ENCODE measurements around the gene ANKS1A.

DNA sequence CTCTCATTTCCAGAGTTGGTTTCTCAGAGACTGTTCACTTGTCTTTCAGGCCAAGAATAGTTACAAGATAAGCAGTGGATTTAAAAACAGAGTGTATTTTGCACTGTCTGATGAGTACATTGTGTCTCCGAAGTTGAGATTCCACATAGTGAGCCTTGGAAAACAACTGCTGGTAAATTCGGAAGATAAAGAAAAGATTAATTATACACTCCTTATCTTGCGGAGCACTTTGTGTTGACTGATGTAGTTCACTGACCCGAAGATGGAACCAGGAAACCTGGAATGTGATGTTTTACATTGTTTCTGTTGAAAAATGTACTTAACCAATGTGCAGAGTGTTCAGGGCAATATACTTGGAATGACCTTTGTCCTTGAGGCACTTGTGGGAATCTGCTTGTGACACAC is 51.0 kb downstream of the ANKS1A start:
- TF ChIP-seq CTCF (IDR thresholded peaks at IDR 0.05; ENCODE audit: low read depth, low read length, poor library complexity, severe bottlenecking) (no peak), EZH2phosphoT487 (IDR thresholded peaks at IDR 0.05; ENCODE audit: borderline replicate concordance, low read length) (no peak)
